Measurements from ENCODE around the gene CSN2. TPM values are rescaled to one million over a fixed set of nuclear protein-coding genes. Genes with fewer than 3 reads are reported as not detected.

Gene CSN2, protein sequence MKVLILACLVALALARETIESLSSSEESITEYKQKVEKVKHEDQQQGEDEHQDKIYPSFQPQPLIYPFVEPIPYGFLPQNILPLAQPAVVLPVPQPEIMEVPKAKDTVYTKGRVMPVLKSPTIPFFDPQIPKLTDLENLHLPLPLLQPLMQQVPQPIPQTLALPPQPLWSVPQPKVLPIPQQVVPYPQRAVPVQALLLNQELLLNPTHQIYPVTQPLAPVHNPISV
- total RNA-seq (2022; extraction: Qiagen RNA extraction; ENCODE audit: low read depth), result not detected in 5 replicates

DNA sequence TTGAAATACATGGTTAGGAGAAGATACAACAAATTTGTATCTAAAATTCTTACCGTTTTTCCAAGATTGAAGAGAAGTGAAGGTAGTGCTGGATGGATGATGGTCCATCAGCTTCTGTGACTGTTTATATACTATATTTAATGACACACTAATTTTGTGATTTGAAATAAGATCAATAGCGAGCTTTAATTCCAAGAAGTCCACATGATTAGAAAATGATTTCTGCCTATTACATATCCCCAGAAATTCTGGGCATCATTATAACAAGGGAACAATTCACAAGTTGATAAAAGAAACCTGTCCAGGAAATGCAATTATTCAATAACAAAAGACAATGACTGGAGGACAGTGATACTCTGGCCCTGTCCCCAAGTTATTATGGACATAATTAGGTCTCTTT is at the start of gene CSN2:
Gene CSN2 (minus strand): TSS at position 101 of the 400 bp plus-strand sequence. CDS start 4,733 bp downstream, outside the sequence.

DNA sequence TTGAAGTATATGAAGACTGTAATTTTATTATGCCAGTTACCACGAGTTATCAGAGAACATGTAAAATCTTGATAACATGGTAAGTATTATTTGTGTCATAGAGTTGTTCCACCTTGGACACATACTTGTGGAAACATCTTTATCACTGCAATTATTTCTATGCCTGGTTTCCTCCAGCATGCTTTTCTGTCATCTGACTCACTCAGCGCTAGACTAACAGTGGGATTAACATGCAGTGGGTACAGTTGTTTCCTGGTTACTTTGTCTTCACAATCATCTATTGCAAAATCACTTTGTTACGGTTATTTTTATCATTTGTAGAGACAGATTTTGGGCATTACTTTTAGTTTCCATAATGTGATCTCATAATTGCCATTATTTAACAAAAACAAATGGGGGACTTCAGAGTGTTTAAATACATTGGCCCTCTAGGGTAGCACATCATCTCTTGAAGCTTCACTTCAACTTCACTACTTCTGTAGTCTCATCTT is 30.0 kb upstream of the CSN2 start, which contains the start of gene STATH:
Gene STATH (plus strand): TSS at position 441 of the 491 bp plus-strand sequence. CDS start 2,472 bp downstream, outside the sequence.

DNA sequence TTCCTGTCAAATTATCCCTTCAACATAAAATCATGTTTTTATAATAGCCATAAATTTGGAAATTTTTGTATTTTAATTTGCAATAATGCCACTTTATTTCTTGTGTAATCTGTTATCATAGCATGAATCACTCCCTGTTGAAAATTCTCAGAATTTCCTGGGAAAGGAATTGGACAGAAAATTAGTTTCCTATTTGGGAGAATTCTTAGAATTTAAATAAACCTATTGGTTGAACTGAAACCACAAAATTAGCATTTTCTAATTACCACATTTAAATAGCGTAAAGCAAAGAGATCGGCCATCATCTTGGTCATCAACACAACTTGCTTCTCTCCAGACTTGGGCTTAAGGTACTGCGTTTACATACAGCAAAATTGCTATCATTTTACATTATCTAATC is 34.8 kb downstream of the CSN2 start, which contains the start of gene CSN1S1:
Gene CSN1S1 (plus strand): TSS at position 301 of the 400 bp plus-strand sequence. CDS start 1,488 bp downstream, outside the sequence.

Other genes starting within 250 kb of the CSN2 start
- 0.02 TPM in 1 of 5 replicates, not detected in the others for gene SULT1B1, start 205.1 kb downstream of the CSN2 start, total RNA-seq (2022; extraction: Qiagen RNA extraction; ENCODE audit: low read depth)
- not detected in 5 replicates for gene SULT1E1, start 105.6 kb downstream of the CSN2 start, total RNA-seq (2022; extraction: Qiagen RNA extraction; ENCODE audit: low read depth)
- gene CSN1S1, start 34.7 kb downstream of the CSN2 start, total RNA-seq (2022; extraction: Qiagen RNA extraction; ENCODE audit: low read depth), result not detected in 5 replicates
- not detected in 5 replicates for gene STATH, start 30.2 kb upstream of the CSN2 start, total RNA-seq (2022; extraction: Qiagen RNA extraction; ENCODE audit: low read depth)
- gene HTN3, start 62.7 kb upstream of the CSN2 start, total RNA-seq (2022; extraction: Qiagen RNA extraction; ENCODE audit: low read depth), result not detected in 5 replicates
- not detected in 5 replicates for gene HTN1, start 84.7 kb upstream of the CSN2 start, total RNA-seq (2022; extraction: Qiagen RNA extraction; ENCODE audit: low read depth)
- not detected in 5 replicates for gene PRR27, start 188.5 kb upstream of the CSN2 start, total RNA-seq (2022; extraction: Qiagen RNA extraction; ENCODE audit: low read depth)
- not detected in 5 replicates for gene ODAM, start 230.0 kb upstream of the CSN2 start, total RNA-seq (2022; extraction: Qiagen RNA extraction; ENCODE audit: low read depth)